Measurements from ENCODE around the gene PPME1. TPM values are rescaled to one million over a fixed set of nuclear protein-coding genes. Genes with fewer than 3 reads are reported as not detected.

Gene PPME1
- total RNA-seq, 1 donor from 2014 or later, result 28.3 TPM

DNA sequence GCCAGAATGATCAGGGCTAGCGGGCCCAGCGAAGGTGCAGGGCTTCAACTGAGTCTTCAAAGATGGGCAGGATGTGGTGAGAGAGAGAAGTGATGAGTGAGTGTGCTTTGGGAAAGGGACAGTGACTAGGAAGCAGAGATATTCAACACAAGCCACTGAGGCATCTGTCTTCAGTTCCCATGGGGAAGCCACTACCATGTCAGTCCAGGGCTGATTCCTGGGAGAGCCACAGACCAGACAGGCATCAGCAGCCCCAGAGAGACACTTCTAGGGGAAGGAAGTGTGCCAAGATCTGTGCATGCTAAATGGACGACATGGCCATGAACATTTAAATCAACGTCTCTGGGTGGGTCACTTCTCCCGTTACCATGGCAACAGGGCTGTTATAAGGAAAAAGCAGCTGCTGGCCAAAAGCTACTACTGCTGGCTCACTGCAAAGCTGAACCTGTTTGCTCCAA is 111.9 kb downstream of the PPME1 start:
- no peak for DNase-seq

DNA sequence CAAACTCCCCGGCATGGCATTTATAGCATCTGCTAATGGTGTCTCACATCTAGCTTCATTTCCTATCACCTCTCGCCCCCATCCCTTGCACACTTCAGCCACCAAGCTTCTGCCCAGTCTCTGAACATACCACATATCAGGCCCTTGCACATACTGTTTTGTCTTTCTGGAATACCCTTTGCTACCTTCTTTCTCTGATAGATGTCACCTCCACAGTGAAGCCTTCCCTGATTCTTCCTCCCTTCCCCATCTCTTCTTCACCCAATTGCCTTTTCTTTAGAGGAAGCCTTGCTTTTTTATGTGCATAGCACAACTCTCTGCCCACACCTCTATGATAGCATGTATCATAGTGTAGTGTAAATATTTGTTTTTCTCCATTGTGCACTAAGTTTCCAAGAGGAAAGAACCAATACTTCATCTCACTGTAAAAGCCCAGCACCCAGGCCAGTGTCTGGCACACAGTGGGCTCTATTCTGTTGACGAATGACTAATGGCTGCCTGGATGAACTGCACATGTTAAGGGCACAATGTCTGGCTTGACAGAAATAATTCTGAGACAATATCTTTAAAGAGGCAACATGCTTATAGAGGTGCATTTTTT is 112.6 kb downstream of the PPME1 start:
- DNase-seq, result no peak

DNA sequence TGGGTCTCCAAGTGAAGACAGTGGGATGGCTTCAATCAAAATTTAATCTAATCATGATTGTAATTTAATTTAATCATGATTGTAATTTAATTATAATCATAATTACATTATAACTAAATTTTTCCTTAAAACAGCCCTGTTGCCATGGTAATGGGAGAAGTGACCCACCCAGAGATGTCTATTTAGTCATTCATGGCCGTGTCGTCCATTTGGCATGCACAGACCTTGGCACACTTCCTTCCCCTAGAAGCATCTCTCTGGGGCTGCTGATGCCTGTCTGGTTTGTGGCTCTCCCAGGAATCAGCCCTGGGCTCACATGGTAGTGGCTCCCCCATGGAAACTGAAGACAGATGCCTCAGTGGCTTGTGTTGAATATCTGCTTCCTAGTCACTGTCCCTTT is 113.4 kb downstream of the PPME1 start:
- no peak for DNase-seq

GRCh38 chr11:74288161-74288560 is 117.1 kb downstream of the PPME1 start:
- DNase-seq, result no peak

DNA sequence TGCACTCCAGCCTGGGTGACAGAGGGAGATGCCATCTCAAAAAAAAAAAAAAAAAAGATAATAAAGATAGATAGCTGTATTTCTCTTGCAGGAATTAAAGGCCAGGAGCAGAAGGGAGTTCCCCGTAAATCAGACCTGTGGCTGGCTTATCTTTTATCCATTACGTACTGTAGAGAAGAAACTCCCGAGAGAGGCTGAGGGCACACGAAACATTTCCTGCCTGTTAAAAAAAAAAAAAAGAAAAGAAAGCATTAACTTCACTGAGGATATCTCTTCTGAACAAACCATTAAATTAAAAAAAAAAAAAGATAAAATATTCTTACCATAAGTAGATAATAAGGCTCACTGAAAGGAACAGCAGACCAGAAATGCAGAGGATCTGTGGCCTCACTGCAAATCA is 117.8 kb downstream of the PPME1 start:
- DNase-seq, result no peak

- no peak for DNase-seq
These were observed 126.4 kb downstream of the PPME1 start for GRCh38 chr11:74297484-74297883.

DNA sequence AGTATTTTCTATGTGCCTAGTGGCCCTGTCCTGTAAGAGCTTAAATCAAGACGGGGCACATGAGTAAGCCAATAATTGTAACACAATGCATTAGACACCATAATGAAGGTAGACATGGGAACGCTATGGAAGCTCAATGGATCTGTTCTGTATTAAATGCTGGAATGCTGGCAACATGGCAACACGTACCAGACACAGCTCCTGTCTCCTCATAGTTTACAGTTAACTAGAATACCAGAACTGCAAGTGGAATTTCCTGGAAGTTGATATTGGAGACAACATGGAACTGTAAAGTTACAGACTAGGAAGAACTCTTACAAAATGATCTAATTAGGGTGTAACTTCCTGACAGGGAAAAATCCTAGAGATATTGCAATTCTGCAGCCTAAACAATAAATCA is 127.9 kb downstream of the PPME1 start:
- DNase-seq, result no peak

Small RNA genes lying within 50 kb of the gene (small RNA-seq; reads per million reads assigned to genes)
- gene AP002392.1 (ENCODE audit: low replicate concordance), result not detected
- gene RF00409 (ENCODE audit: low replicate concordance), result not detected

Other genes starting within 250 kb of the PPME1 start
- gene DNAJB13, start 220.3 kb upstream of the PPME1 start, total RNA-seq, result not detected
- gene UCP2, start 188.4 kb upstream of the PPME1 start, total RNA-seq, result 22.9 TPM
- 0.39 TPM for gene UCP3, start 162.2 kb upstream of the PPME1 start, total RNA-seq
- 16.2 TPM for gene C2CD3, start 287 bp upstream of the PPME1 start, total RNA-seq
- 0.79 TPM for gene P4HA3, start 140.4 kb downstream of the PPME1 start, total RNA-seq
- gene PGM2L1, start 227.1 kb downstream of the PPME1 start, total RNA-seq, result 6.1 TPM